Activated T-cell treated with anti-CD3 and anti-CD28 coated beads, Interleukin-2, amount 50 U/mL, for 4 hours (primary cell): ENCODE measurements around the gene ATP4B. TPM values are rescaled to one million over a fixed set of nuclear protein-coding genes. Genes with fewer than 3 reads are reported as not detected.

Source experiments
- ATAC-seq, 2 donors: fragments of 200-7000 bp; cut with Tn5 transposase; one replicate each; pipeline ENCODE4 v1.10.0; 2021
- DNase-seq: peaks from one replicate; pipeline ENCODE4 v3.0.0-alpha.2; 2020
- H3K27me3 Mint-ChIP-seq: one replicate; pipeline ENCODE4 v1.8.0; 2021; ENCODE audit warnings: low read depth, mixed read lengths
- H3K36me3 Mint-ChIP-seq: one replicate; pipeline ENCODE4 v1.8.0; 2022; ENCODE audit warnings: mixed read lengths; ENCODE audit not compliant: insufficient read depth
- H3K4me1 Mint-ChIP-seq: one replicate; pipeline ENCODE4 v1.8.0; 2021; ENCODE audit warnings: low read depth, mixed read lengths
- H3K4me3 Mint-ChIP-seq: one replicate; pipeline ENCODE4 v1.8.0; 2021; ENCODE audit warnings: mild to moderate bottlenecking, moderate library complexity, mixed read lengths
- H3K9me3 Mint-ChIP-seq: one replicate; pipeline ENCODE4 v1.8.0; 2021; ENCODE audit warnings: mixed read lengths
- total RNA-seq, 3 donors: library from RNA; stranded (reverse); gene quantifications; one replicate each; pipeline ENCODE4 v1.2.1, GENCODE V29; 2021

Gene ATP4B
- total RNA-seq, 3 donors from 2014 or later, result not detected

DNA sequence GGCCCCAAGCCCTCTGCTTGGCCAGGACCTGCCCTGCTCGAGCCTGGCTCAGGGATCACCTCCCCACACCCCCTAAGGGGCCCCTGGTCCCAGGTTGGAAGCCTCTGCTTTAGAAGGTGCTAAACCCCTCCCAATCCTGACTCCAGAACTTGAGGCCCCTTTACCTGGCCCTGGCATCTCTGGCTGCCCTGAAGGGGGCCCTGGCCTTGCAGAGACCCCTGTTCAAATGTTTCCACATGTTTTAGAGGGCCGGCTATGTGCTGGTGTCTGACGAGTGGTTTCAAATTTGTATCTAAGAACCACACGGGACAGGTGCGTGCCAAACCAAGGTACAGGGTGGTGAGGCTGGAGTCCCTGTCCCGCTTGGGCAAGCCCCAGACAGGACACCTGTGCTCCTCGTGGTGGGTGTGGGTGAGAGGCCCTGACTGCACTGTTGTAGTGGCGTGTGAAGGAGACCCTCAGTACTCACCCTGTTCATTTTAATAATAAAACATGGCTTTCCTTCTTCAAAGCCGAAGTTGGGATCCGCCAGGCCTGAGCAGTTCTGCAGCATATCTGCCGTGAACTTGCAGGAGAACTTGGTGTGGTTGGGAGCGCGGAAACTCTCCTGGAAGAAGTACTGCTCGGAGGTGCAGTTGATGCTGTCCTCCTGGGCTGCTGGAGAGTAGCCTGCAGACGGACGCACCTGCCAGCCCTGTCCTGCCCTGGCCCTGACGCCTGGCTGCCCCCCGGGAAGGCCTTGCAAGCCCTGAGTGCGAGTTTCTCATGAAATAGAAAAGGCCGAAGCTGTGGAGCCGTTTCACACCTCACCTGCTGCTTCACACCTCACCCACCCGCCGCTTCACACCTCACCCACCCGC is 5.4 kb downstream of the ATP4B start:
- ATAC-seq (no peak), DNase-seq (no peak)
- no peaks in the 10 kb centered on the region for H3K27me3 Mint-ChIP-seq
- no peak overlapping the region for H3K4me3 Mint-ChIP-seq
- no peaks in the 10 kb centered on the region for H3K36me3 Mint-ChIP-seq
- no peaks in the 10 kb centered on the region for H3K9me3 Mint-ChIP-seq
- peaks cover 11% of the 10 kb centered on the region for H3K4me1 Mint-ChIP-seq

DNA sequence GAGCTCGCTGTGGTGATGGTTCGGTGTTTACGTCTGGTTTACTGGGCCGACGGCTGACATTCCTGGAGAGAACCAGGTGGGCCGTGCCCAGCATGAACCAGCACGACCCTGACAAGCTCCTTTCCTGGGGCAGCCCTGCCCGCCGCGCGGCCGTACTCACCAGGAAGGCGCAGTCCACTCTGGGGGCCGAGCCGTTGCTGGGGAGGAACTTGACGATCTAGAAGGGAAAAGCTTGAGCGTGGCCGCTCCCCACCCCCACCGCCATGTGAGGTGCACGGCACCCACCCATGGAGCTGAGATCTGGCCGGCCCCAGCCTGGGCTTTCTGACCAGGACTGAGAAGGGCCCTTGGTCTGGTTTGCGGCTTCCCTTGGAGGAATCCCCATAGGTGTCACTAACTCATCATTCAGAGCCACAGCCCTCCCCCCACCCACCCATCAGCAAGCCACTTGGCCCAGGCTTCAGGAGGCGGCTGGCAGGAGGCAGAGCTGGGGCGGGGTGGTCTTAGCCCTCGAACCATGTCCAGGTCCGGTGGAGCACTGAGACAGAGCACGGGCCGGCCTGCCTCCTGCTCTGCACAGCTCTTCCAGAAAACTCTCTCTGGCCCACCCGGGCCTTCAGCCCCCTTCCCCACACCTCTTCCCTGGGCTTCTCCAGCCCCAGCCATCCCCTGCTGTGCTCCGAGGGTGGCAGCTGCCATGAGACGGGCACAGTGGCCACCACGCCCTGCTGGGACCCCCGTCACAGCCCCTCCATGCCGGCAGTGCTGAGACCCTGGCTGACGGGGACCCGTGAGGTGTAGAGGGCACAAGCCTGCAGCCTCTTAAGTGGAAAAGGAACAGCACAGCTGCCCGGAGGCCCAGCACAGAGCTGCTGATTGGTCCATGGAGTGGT is 6.2 kb downstream of the ATP4B start:
- Mint-ChIP-seq H3K9me3 (no peaks in the 10 kb centered on the region), H3K4me3 (no peak overlapping the region), H3K36me3 (no peaks in the 10 kb centered on the region), H3K27me3 (no peaks in the 10 kb centered on the region), H3K4me1 (peaks cover 16% of the 10 kb centered on the region)
- DNase-seq (no peak), ATAC-seq (no peak)

DNA sequence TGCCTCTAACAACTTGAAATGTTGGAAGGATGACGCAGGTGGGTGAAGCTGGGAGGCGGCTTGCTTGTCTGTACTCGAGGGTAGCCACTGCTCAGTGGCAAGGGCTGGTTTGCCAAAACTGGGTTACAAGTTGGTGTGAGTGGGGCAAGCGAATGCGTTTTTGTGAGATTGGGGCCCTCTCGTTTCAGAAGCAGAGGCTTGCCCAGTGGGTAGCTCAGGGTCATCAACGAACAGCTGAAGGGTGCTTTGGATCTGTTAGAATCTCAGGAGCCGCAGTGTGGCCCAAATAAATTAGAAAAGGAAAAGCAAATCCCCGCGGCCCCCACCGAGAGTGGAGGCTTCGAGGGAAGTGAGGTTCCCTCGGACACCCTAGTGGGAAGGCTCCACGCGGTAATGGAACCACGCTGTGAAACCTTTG is 7.3 kb downstream of the ATP4B start:
- Mint-ChIP-seq H3K4me3 (no peak overlapping the region), H3K9me3 (no peaks in the 10 kb centered on the region), H3K4me1 (peaks cover 25% of the 10 kb centered on the region), H3K36me3 (no peaks in the 10 kb centered on the region), H3K27me3 (no peaks in the 10 kb centered on the region)
- ATAC-seq, result no peak
- DNase-seq, result no peak

DNA sequence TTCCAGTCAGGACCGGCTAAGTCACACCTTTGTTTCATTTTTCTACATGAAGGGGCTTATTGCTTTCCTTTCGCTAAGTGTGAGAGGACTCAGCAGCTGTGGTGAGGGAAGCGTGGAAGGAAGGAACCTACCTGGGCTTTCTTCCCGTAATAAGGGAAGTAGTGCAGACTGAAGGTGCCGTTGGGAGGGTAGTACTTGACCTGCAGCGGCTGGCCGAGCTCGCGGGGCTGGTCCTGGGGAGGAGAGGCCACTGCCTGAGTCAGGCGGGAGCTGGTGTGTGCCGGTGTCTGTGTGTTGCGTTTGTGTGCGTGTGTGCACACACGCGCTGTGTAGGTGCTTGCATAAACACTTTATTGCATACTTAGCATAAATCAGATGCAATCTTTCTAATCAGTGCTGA is 7.7 kb downstream of the ATP4B start:
- DNase-seq, result no peak
- no peaks in the 10 kb centered on the region for H3K36me3 Mint-ChIP-seq
- no peaks in the 10 kb centered on the region for H3K9me3 Mint-ChIP-seq
- no peaks in the 10 kb centered on the region for H3K27me3 Mint-ChIP-seq
- H3K4me3 Mint-ChIP-seq, result no peak overlapping the region
- peaks cover 25% of the 10 kb centered on the region for H3K4me1 Mint-ChIP-seq
- no peak for ATAC-seq

DNA sequence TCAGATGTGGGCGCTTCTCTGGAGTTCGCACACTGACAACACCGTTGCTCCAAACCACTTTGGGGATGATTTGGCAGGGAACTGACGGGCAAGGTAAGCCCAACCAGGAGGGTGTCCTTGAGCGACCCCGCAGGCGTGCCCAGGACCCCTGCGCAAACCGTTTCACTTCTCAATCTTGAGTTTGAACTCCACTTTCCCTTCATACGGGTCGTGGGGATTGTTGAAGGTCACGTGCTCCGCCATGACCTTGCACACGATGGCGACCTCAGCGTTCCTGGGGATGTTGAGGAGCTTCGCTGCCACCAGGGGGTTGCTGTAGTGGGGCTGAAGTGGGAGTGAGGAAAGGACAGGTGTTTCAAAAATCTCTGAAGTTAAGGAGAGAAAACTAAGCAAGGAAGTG is 8.8 kb downstream of the ATP4B start:
- H3K4me1 Mint-ChIP-seq, result peaks cover 25% of the 10 kb centered on the region
- H3K9me3 Mint-ChIP-seq, result no peaks in the 10 kb centered on the region
- DNase-seq (no peak), ATAC-seq (no peak)
- no peak overlapping the region for H3K4me3 Mint-ChIP-seq
- H3K27me3 Mint-ChIP-seq, result no peaks in the 10 kb centered on the region
- no peaks in the 10 kb centered on the region for H3K36me3 Mint-ChIP-seq

DNA sequence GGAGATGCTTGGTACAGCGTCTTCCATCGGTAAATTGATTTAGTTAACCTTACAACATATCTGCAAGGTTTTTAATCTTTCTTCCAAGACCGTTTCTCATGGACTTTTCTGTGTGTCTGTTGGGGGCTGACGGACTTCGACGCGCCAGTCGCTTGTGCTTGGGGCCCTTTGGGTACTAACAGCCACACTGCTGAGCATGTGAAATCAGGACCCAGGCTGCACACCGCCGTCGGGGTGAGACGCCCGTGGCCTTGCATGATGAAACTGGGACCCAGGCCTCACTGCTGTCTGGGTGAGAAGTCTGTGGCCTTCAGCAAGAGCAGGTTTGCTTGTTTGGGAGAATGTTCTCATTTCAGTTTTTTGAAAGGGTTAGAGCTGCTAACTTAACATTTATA is 9.8 kb downstream of the ATP4B start:
- ATAC-seq (no peak), DNase-seq (no peak)
- Mint-ChIP-seq H3K4me1 (peaks cover 18% of the 10 kb centered on the region), H3K27me3 (no peaks in the 10 kb centered on the region), H3K9me3 (no peaks in the 10 kb centered on the region), H3K36me3 (no peaks in the 10 kb centered on the region), H3K4me3 (no peak overlapping the region)

DNA sequence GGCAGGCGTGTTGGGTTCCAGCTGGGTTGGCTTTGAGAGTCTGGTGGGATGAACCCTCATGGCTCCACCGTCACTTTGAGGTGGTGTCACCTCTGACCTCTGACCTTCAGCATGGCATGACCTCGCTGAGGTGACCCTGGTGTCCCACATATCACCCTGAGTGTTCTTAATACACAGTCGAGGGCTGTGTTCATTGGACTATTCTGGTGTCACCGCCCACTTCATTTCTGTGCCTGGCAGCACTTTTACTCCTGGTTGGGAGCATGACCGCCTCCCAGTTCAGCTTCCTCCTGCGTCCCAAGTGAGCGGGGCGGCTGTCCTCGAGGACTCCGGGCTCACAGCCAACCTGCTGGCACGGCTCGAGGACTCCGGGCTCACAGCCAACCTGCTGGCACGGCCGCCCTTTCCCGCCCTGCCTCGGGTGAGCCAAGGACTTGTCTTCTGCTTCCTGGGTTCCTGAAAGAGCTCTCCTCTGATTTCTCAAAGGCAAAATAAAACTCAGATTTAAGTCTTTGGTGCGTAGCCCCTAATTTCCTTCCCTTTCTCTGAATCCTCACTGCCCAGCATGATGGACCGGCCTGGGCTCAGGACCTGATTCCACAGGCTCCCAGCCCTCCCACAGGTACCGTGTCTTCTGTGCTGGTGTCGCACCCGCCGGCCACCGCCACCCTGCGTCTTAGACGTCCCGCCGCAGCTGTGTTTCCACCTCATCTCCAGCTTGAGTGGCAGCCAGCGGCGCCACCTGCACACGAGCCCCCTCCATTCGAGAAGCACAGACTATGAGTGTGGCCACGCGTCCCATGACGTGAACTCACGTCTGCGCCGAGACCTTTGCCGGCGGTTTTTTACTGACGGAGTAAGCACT is 10.4 kb downstream of the ATP4B start:
- H3K27me3 Mint-ChIP-seq, result no peaks in the 10 kb centered on the region
- H3K9me3 Mint-ChIP-seq, result peaks cover under 1% of the 10 kb centered on the region
- H3K36me3 Mint-ChIP-seq, result peaks cover 1% of the 10 kb centered on the region
- H3K4me3 Mint-ChIP-seq, result no peak overlapping the region
- DNase-seq (no peak), ATAC-seq (no peak)
- peaks cover 18% of the 10 kb centered on the region for H3K4me1 Mint-ChIP-seq

DNA sequence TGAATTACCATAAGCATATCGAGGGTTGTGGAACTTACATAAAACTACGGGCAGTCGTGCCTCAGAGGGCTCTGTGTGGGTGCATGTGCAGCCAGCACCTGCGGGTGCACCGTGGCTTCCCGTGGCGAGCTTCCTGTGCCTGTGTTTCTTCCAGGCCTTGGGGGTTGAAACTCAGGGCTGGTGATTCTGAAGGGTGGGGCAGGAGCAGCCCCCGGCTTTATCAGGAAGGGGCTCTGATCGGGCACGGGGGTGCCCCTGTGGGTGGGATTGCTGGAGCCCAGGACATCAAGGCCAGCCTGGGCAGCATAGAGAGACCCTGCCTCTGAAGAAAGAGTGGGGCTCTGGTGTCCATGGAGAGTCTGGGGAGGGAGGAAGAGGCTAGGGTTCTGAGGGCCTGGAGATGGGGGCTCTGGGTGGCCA is 11.1 kb downstream of the ATP4B start:
- ATAC-seq (peak in 1 of 2 donors; percentile 32), DNase-seq (no peak)

DNA sequence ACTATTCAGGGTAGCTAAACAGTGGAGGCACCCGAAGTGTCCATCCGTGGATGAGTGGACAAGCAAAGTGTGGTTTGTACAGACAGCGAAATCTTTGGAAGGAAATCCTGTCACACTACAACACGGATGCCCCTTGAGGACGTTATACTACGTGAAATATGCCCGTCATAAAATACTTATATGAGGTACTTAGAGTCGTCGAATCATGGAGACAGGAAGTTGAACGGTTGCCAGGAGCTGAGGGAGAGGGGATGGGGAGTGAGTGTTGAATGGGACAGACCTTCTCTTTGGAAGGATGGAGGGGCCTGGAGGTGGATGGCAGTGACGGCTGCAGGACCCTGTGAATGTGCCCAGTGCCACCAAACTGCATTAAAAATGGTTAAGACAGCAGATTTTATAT is 11.6 kb downstream of the ATP4B start:
- H3K4me1 Mint-ChIP-seq, result peaks cover 18% of the 10 kb centered on the region
- H3K4me3 Mint-ChIP-seq, result no peak overlapping the region
- peaks cover 9% of the 10 kb centered on the region for H3K36me3 Mint-ChIP-seq
- H3K9me3 Mint-ChIP-seq, result peaks cover 3% of the 10 kb centered on the region
- DNase-seq, result no peak
- no peak for ATAC-seq
- H3K27me3 Mint-ChIP-seq, result no peaks in the 10 kb centered on the region

More for the DNA sequence above, 11.1 kb downstream of the ATP4B start:
- Mint-ChIP-seq H3K4me3 (no peak overlapping the region), H3K9me3 (peaks cover 3% of the 10 kb centered on the region), H3K27me3 (no peaks in the 10 kb centered on the region), H3K4me1 (peaks cover 18% of the 10 kb centered on the region), H3K36me3 (peaks cover 6% of the 10 kb centered on the region)

DNA sequence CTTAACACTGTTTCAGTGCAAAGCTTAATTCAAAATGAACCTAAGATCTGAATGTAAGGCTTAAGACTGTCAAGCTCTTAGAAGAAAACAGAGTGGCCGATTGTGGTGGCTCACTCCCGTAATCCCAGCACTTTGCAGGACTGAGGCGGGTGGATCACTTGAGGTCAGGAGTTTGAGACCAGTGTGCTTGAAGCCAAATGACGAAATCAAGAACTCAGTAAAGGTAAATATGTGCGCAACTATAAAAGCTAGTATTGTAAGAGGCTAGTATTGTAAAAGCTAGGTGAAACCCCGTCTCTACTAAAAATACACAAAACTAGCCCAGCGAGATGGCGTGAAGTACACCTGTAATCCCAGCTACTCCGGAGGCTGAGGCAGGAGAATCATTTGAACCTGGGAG is 12.7 kb downstream of the ATP4B start:
- peaks cover 3% of the 10 kb centered on the region for H3K9me3 Mint-ChIP-seq
- H3K36me3 Mint-ChIP-seq, result peaks cover 17% of the 10 kb centered on the region
- DNase-seq (no peak), ATAC-seq (no peak)
- H3K4me1 Mint-ChIP-seq, result peaks cover 18% of the 10 kb centered on the region
- no peaks in the 10 kb centered on the region for H3K27me3 Mint-ChIP-seq
- no peak overlapping the region for H3K4me3 Mint-ChIP-seq

DNA sequence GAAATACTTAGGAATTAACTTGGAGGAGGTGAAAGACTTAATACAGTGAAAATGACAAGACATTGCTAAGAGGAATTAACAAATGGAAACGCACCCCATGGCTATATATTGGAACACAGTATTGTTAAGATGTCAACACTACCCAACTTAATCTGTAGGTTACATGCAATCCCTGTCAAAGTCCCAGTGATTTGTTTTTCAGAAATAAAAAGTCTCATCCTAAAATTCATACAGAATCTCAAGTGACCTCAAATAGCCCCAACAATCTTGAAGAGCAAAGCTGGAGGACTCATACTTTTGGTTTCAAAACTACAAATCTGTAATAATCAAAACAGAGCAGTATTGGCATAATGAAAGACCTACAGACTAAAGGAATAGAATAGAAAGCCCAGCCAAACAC is 13.2 kb downstream of the ATP4B start:
- peaks cover 3% of the 10 kb centered on the region for H3K9me3 Mint-ChIP-seq
- no peaks in the 10 kb centered on the region for H3K27me3 Mint-ChIP-seq
- H3K4me3 Mint-ChIP-seq, result no peak overlapping the region
- DNase-seq (no peak), ATAC-seq (no peak)
- H3K36me3 Mint-ChIP-seq, result peaks cover 22% of the 10 kb centered on the region
- peaks cover 18% of the 10 kb centered on the region for H3K4me1 Mint-ChIP-seq

DNA sequence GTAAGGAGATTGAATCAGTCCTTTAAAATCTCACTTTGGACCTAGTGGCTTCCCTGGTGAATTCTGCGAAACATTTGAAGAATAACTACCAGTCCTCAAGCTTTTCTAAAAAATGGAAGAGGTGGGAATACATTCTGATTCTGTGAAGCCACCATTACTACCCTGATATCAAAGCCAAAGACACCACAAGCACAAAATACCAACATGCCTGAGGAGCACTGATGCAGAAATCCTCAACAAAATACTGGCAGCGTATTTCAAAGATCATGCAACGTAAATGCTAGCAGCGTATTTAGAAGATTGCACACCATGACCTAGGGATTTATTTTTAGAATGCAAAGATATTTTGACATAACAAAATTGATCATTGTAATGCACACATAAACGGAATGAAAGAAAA is 14.4 kb downstream of the ATP4B start:
- ATAC-seq (no peak), DNase-seq (no peak)
- Mint-ChIP-seq H3K4me3 (no peak overlapping the region), H3K9me3 (peaks cover 3% of the 10 kb centered on the region), H3K27me3 (no peaks in the 10 kb centered on the region), H3K4me1 (peaks cover 18% of the 10 kb centered on the region), H3K36me3 (peaks cover 29% of the 10 kb centered on the region)

DNA sequence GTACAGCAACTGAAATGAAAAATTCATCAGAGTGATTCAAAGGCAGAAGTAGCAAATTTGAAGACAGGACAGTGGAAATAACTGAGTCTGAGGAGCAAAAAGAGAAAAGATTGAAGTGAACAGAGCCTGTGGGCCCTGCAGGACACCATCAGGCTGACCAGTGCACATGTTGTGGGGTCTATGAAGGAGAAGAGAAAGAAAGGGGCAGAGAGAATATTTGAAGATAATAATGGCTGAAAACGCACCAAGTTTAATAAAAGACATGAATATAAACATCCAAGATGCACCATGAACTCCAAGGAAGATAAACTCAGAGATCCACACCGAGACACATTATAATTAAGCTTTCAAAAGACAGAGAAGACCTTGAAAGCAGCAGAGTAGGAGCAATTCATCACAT is 15.4 kb downstream of the ATP4B start:
- H3K9me3 Mint-ChIP-seq, result peaks cover 3% of the 10 kb centered on the region
- peaks cover 36% of the 10 kb centered on the region for H3K36me3 Mint-ChIP-seq
- H3K27me3 Mint-ChIP-seq, result no peaks in the 10 kb centered on the region
- DNase-seq, result no peak
- ATAC-seq, result no peak
- no peak overlapping the region for H3K4me3 Mint-ChIP-seq
- peaks cover 13% of the 10 kb centered on the region for H3K4me1 Mint-ChIP-seq

DNA sequence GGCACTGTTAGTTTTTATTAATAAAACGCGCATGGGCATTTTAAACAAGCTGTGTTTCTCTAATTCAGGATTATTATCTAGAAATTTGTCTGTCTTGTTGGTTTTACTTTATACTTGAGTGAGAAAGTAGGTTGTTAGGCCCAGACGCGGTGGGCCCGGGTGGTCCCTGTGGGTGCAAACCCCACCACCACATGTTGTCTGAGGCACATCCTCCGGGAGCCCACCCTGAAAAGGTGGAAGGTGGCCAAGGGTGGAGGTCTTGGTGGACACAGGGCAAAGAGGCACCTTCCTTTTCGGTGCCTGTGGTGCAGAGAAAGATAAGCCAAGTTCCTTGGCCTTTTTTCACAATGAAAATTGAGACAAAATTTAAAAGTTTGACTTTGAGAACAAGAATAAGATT is 16.6 kb downstream of the ATP4B start:
- Mint-ChIP-seq H3K27me3 (no peaks in the 10 kb centered on the region), H3K36me3 (peaks cover 41% of the 10 kb centered on the region), H3K4me1 (peaks cover 5% of the 10 kb centered on the region), H3K4me3 (no peak overlapping the region), H3K9me3 (peaks cover 3% of the 10 kb centered on the region)
- no peak for ATAC-seq
- no peak for DNase-seq
